CD14-positive monocyte (primary cell): ENCODE data around the gene RIPK3. TPM values are rescaled to one million over a fixed set of nuclear protein-coding genes. Genes with fewer than 3 reads are reported as not detected.

Experiments used
- DNase-seq, 3 donors: peaks; one replicate each; pipeline ENCODE4 v3.0.0-alpha.2; 2011 to 2022
- H2AFZ ChIP-seq: 2 replicates; pipeline ENCODE4 v1.6.0; 2012; ENCODE audit warnings: mild to moderate bottlenecking, low read depth, low read length, inconsistent platforms; ENCODE audit not compliant: insufficient read depth, poor library complexity, severe bottlenecking
- H3K27ac ChIP-seq, 2 donors: 1 replicate in 1 of 2; 2 replicates in 1 of 2; pipeline ENCODE4 v1.5.1; 2012 to 2013; ENCODE audit warnings: low read length in 2 of 2, control low read depth in 1 of 2, inconsistent platforms in 1 of 2, low read depth in 1 of 2, mild to moderate bottlenecking in 1 of 2
- H3K27me3 ChIP-seq, 2 donors: one replicate each; pipeline versions ENCODE4 v1.6.0 to v1.6.1; 2011 to 2013; ENCODE audit warnings: low read length in 2 of 2; ENCODE audit not compliant: control insufficient read depth in 2 of 2, insufficient read depth in 2 of 2
- H3K36me3 ChIP-seq, 2 donors: replicated peaks in 1 of 2; 1 replicate in 1 of 2; 2 replicates in 1 of 2; pipeline versions ENCODE4 v1.5.1 to v1.6.1; 2012 to 2013; ENCODE audit warnings: low read length in 2 of 2, control low read depth in 1 of 2, inconsistent platforms in 1 of 2, mild to moderate bottlenecking in 1 of 2; ENCODE audit not compliant: insufficient read depth in 2 of 2, control insufficient read depth in 1 of 2
- H3K4me1 ChIP-seq, 2 donors: 1 replicate in 1 of 2; 2 replicates in 1 of 2; pipeline versions ENCODE4 v1.5.1 to v1.6.1; 2012 to 2013; ENCODE audit warnings: low read length in 2 of 2, control low read depth in 1 of 2, inconsistent platforms in 1 of 2, mild to moderate bottlenecking in 1 of 2, moderate library complexity in 1 of 2; ENCODE audit not compliant: insufficient read depth in 2 of 2, control insufficient read depth in 1 of 2
- H3K4me2 ChIP-seq: replicated peaks from 2 replicates; pipeline ENCODE3; 2012; ENCODE audit warnings: low read length, moderate library complexity, mild to moderate bottlenecking; ENCODE audit not compliant: poor library complexity, severe bottlenecking; ENCODE audit errors: extremely low read depth
- H3K4me3 ChIP-seq, 3 experiments: fragments of 200-600 bp in 1 of 3; sonication (generic) in 1 of 3; replicated peaks in 1 of 3; 1 replicate in 2 of 3; 2 replicates in 1 of 3; pipeline ENCODE4 v1.5.1; 2011 to 2013; ENCODE audit warnings: low read length in 3 of 3, mild to moderate bottlenecking in 3 of 3, control low read depth in 2 of 3, low read depth in 2 of 3, inconsistent platforms in 1 of 3, moderate library complexity in 1 of 3
- H3K79me2 ChIP-seq: 2 replicates; pipeline ENCODE4 v1.6.0; 2012; ENCODE audit warnings: mild to moderate bottlenecking, control low read depth, inconsistent platforms, low read length, moderate library complexity; ENCODE audit not compliant: insufficient read depth
- H3K9ac ChIP-seq: 2 replicates; pipeline ENCODE4 v1.6.0; 2017; ENCODE audit warnings: low read length, mild to moderate bottlenecking; ENCODE audit not compliant: insufficient read depth, poor library complexity, severe bottlenecking
- H3K9me3 ChIP-seq, 2 donors: replicated peaks in 1 of 2; 1 replicate in 1 of 2; 2 replicates in 1 of 2; pipeline versions ENCODE4 v1.5.1 to v1.6.1; 2012 to 2013; ENCODE audit warnings: low read length in 2 of 2, control low read depth in 1 of 2; ENCODE audit not compliant: control insufficient read depth in 1 of 2, insufficient read depth in 1 of 2
- H4K20me1 ChIP-seq: 2 replicates; pipeline ENCODE4 v1.6.0; 2012; ENCODE audit warnings: mild to moderate bottlenecking, low read length, control low read depth, moderate library complexity; ENCODE audit not compliant: insufficient read depth
- H3K27ac Mint-ChIP-seq, 7 donors: one replicate each; pipeline ENCODE4 v1.8.0; 2020; ENCODE audit warnings: mild to moderate bottlenecking in 7 of 7, mixed read lengths in 7 of 7, moderate library complexity in 6 of 7, inconsistent platforms in 2 of 7
- H3K27me3 Mint-ChIP-seq, 3 donors: one replicate each; pipeline ENCODE4 v1.8.0; 2021 to 2022; ENCODE audit warnings: low read depth in 3 of 3, mild to moderate bottlenecking in 3 of 3, mixed read lengths in 3 of 3, moderate library complexity in 3 of 3, inconsistent platforms in 1 of 3
- H3K36me3 Mint-ChIP-seq, 2 donors: one replicate each; pipeline ENCODE4 v1.8.0; 2020; ENCODE audit warnings: mixed read lengths in 2 of 2, inconsistent platforms in 1 of 2, mild to moderate bottlenecking in 1 of 2
- H3K4me1 Mint-ChIP-seq: one replicate; pipeline ENCODE4 v1.8.0; 2020; ENCODE audit warnings: mild to moderate bottlenecking, mixed read lengths
- H3K4me3 Mint-ChIP-seq, 2 donors: one replicate each; pipeline ENCODE4 v1.8.0; 2020; ENCODE audit warnings: mild to moderate bottlenecking in 2 of 2, mixed read lengths in 2 of 2, moderate library complexity in 1 of 2
- H3K9me3 Mint-ChIP-seq, 7 donors: one replicate each; pipeline ENCODE4 v1.8.0; 2020 to 2022; ENCODE audit warnings: mixed read lengths in 7 of 7, mild to moderate bottlenecking in 6 of 7, moderate library complexity in 6 of 7, inconsistent platforms in 2 of 7
- CTCF ChIP-seq: fragments of 200-600 bp; IDR thresholded peaks from one replicate; pipeline ENCODE4 v1.8.0; 2022; ENCODE audit warnings: antibody characterized with exemption, mild to moderate bottlenecking
- WGBS: methylation state at CpG from one replicate; pipeline ENCODE4 v1.1.5; 2013; ENCODE audit warnings: missing lambda C conversion rate; ENCODE audit not compliant: insufficient coverage; 5-methylcytosine and 5-hydroxymethylcytosine counted together
- intact Hi-C, 2 donors: fragments of 100-400 bp; cut with micrococcal nuclease; formaldehyde crosslinking; loops; one replicate each; pipeline versions ENCODE4 v1.15.0 to v1.15.1; 2023
- polyA plus RNA-seq, 3 donors: library from polyadenylated mRNA; depleted of rRNA in 1 of 3; unstranded in 2 of 3; stranded (reverse) in 1 of 3; fragments of 300-500 nt in 2 of 3; fragments of >200 nt in 1 of 3; fragmentation: Illumina TruSeq in 2 of 3; gene quantifications; 1 replicate in 2 of 3; 2 replicates in 1 of 3; pipeline ENCODE4 v1.2.3, GENCODE V29; 2012 to 2021

The RIPK3 gene
- polyA plus RNA-seq, 3 donors, result 11.7 to 69.6 (median 11.8) TPM

GRCh38 chr14:24325963-24326362 lies 13.8 kb downstream of the RIPK3 start:
- no peak for TF ChIP-seq CTCF
- Histone ChIP-seq H3K36me3 (no peaks in the 10 kb centered on the region), H3K79me2 (no peaks in the 10 kb centered on the region), H3K9ac (no peak overlapping the region), H3K4me2 (no peak overlapping the region), H4K20me1 (no peaks in the 10 kb centered on the region), H3K27me3 (no peaks in the 10 kb centered on the region), H2AFZ (no peak overlapping the region), H3K9me3 (no peaks in the 10 kb centered on the region), H3K4me1 (peaks cover 46 to 50% of the 10 kb centered on the region in 2 donors), H3K27ac (no peak overlapping the region), H3K4me3 (no peak overlapping the region)
- Mint-ChIP-seq H3K27ac (no peak overlapping the region), H3K36me3 (peaks cover 6 to 10% of the 10 kb centered on the region in 2 donors), H3K4me3 (no peak overlapping the region), H3K9me3 (peaks cover 0 to 2% (median 0%) of the 10 kb centered on the region in 7 donors), H3K4me1 (peaks cover 57% of the 10 kb centered on the region), H3K27me3 (peaks cover 0 to 15% (median 3%) of the 10 kb centered on the region in 3 donors)
- intact Hi-C loops, result no loop called here
- WGBS, result 98% methylated on average over 9 of the region's 9 CpGs
- no peak for DNase-seq

GRCh38 chr14:24325041-24325530 lies 14.7 kb downstream of the RIPK3 start:
- DNase-seq, result no peak
- 46% methylated on average over 3 of the region's 5 CpGs for WGBS
- Histone ChIP-seq H3K4me3 (no peak overlapping the region), H2AFZ (no peak overlapping the region), H3K4me2 (no peak overlapping the region), H3K4me1 (peaks cover 40 to 45% of the 10 kb centered on the region in 2 donors), H3K79me2 (no peaks in the 10 kb centered on the region), H3K9ac (no peak overlapping the region), H3K36me3 (no peaks in the 10 kb centered on the region), H4K20me1 (no peaks in the 10 kb centered on the region), H3K27ac (no peak overlapping the region), H3K9me3 (no peaks in the 10 kb centered on the region), H3K27me3 (no peaks in the 10 kb centered on the region)
- H3K27ac Mint-ChIP-seq, result peak overlapping the region in 2 of 7 donors; percentile 38 to 76
- intact Hi-C loops, result no loop called here
- H3K4me1 Mint-ChIP-seq, result peaks cover 53% of the 10 kb centered on the region
- H3K27me3 Mint-ChIP-seq, result peaks cover 0 to 19% (median 3%) of the 10 kb centered on the region in 3 donors
- peaks cover 0 to 4% of the 10 kb centered on the region in 2 donors for H3K36me3 Mint-ChIP-seq
- no peak for TF ChIP-seq CTCF
- no peak overlapping the region for H3K4me3 Mint-ChIP-seq
- H3K9me3 Mint-ChIP-seq, result peaks cover 0 to 4% (median 0%) of the 10 kb centered on the region in 7 donors
